ENCODE data around the gene EPHB1.

Gene EPHB1

DNA sequence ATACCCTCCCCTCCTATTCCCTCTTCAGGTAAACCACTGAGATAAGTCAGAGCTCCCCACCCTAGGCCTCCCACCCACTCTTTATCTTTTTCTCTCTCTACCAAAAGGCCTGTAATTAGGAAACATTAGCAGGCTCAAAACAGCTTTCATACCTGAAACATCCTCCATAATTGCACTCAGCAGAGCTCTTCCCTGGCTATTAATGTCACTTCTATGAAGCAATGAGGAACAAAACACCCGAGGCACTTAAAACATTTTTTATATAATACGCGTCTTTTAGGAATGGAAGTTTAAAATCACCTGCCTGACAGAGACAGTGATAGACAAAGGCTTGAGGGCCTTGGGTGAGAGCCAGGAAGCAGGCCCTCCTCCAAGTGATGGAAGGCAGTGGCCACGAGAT, 138.9 kb downstream of the EPHB1 start (continued):
- TF ChIP-seq, protein P1, sequence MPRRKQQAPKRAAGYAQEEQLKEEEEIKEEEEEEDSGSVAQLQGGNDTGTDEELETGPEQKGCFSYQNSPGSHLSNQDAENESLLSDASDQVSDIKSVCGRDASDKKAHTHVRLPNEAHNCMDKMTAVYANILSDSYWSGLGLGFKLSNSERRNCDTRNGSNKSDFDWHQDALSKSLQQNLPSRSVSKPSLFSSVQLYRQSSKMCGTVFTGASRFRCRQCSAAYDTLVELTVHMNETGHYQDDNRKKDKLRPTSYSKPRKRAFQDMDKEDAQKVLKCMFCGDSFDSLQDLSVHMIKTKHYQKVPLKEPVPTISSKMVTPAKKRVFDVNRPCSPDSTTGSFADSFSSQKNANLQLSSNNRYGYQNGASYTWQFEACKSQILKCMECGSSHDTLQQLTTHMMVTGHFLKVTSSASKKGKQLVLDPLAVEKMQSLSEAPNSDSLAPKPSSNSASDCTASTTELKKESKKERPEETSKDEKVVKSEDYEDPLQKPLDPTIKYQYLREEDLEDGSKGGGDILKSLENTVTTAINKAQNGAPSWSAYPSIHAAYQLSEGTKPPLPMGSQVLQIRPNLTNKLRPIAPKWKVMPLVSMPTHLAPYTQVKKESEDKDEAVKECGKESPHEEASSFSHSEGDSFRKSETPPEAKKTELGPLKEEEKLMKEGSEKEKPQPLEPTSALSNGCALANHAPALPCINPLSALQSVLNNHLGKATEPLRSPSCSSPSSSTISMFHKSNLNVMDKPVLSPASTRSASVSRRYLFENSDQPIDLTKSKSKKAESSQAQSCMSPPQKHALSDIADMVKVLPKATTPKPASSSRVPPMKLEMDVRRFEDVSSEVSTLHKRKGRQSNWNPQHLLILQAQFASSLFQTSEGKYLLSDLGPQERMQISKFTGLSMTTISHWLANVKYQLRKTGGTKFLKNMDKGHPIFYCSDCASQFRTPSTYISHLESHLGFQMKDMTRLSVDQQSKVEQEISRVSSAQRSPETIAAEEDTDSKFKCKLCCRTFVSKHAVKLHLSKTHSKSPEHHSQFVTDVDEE (CRISPR knock-in tag; IDR thresholded peaks at IDR 0.05) = no peak

DNA sequence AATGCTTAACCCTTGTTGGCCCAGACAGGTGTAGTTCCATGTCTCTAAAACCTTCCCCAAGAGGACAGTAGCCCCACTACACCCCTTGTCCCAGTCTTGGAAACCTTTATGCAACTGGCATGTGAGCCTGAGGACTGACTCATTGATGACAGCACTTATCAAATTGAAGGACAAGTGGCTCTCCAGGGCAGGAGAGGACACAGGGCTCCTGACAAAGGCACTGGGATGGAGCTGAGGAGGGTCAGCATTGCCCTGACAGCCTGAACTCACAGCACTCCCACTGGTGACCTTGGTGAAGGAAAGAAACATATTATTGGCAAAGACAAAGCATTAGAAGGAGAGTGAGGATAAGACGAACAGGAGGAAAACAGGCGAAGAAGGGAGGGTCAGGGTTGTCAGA, 139.9 kb downstream of the EPHB1 start:
- TF ChIP-seq TCF4 (CRISPR knock-in tag; IDR thresholded peaks at IDR 0.05; ENCODE audit: borderline replicate concordance) = no peak
- TF ChIP-seq, protein P2, sequence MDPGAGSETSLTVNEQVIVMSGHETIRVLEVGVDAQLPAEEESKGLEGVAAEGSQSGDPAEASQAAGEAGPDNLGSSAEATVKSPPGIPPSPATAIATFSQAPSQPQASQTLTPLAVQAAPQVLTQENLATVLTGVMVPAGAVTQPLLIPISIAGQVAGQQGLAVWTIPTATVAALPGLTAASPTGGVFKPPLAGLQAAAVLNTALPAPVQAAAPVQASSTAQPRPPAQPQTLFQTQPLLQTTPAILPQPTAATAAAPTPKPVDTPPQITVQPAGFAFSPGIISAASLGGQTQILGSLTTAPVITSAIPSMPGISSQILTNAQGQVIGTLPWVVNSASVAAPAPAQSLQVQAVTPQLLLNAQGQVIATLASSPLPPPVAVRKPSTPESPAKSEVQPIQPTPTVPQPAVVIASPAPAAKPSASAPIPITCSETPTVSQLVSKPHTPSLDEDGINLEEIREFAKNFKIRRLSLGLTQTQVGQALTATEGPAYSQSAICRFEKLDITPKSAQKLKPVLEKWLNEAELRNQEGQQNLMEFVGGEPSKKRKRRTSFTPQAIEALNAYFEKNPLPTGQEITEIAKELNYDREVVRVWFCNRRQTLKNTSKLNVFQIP (CRISPR knock-in tag; IDR thresholded peaks at IDR 0.05; ENCODE audit: borderline replicate concordance, low read depth) = no peak
- no peak for TF ChIP-seq PPARA (CRISPR knock-in tag; IDR thresholded peaks at IDR 0.05; ENCODE audit: borderline replicate concordance)
- no peak for TF ChIP-seq GLIS3 (CRISPR knock-in tag; IDR thresholded peaks at IDR 0.05)
- TF ChIP-seq ESRRG (CRISPR knock-in tag; IDR thresholded peaks at IDR 0.05) = no peak
- TF ChIP-seq SNAI2 (CRISPR knock-in tag; IDR thresholded peaks at IDR 0.05) = no peak
- no peak for TF ChIP-seq BACH2 (CRISPR knock-in tag; IDR thresholded peaks at IDR 0.05; ENCODE audit: borderline replicate concordance)
- TF ChIP-seq, protein P1 (CRISPR knock-in tag; IDR thresholded peaks at IDR 0.05) = no peak
- no peak for TF ChIP-seq ISL1 (CRISPR knock-in tag; IDR thresholded peaks at IDR 0.05)
- TF ChIP-seq, protein P3, sequence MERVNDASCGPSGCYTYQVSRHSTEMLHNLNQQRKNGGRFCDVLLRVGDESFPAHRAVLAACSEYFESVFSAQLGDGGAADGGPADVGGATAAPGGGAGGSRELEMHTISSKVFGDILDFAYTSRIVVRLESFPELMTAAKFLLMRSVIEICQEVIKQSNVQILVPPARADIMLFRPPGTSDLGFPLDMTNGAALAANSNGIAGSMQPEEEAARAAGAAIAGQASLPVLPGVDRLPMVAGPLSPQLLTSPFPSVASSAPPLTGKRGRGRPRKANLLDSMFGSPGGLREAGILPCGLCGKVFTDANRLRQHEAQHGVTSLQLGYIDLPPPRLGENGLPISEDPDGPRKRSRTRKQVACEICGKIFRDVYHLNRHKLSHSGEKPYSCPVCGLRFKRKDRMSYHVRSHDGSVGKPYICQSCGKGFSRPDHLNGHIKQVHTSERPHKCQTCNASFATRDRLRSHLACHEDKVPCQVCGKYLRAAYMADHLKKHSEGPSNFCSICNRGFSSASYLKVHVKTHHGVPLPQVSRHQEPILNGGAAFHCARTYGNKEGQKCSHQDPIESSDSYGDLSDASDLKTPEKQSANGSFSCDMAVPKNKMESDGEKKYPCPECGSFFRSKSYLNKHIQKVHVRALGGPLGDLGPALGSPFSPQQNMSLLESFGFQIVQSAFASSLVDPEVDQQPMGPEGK (CRISPR knock-in tag; IDR thresholded peaks at IDR 0.05; ENCODE audit: borderline replicate concordance) = no peak
- no peak for TF ChIP-seq OSR1 (CRISPR knock-in tag; IDR thresholded peaks at IDR 0.05)
- TF ChIP-seq TOX (CRISPR knock-in tag; IDR thresholded peaks at IDR 0.05; ENCODE audit: borderline replicate concordance) = no peak
- TF ChIP-seq ARNTL (CRISPR knock-in tag; IDR thresholded peaks at IDR 0.05; ENCODE audit: borderline replicate concordance, low read depth) = no peak
- no peak for ATAC-seq

DNA sequence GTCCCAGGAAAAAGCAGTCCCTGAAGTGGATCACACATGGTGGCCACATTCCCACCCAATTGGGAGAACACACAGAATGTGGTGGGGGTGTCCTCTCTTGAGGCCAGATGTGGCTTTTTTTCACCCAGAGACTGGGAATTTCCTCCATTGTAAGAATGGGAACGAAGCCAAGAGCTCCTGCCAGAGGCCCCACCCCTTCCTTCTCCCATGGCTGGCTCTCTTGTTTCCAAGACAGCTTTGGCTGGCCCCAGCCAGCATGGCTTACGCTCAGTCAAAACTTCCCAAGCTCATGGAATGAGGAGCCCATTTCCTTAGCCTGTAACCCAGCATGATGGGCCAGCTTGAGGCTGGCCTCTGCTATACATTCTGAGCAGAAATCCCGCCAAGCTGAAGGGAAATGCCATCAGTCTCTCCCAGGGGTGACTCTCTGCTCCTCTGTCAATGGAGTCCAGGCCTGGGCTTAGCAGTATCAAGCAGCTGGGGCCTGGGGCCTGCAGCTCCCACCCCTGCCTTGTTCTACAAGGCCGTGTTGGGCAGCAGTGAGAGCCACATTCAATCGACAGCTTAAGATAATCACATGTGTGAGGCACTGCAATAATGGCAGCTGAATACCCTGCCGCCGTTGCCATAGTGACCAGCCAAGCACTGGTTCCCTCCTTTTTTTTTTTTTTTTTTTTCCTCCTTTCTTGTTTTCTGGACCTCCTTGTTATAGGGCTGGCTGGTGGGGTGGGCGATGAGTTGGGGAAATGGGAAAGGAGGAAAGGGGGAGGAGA, 142.4 kb downstream of the EPHB1 start:
- peak; percentile 26; the same call in 1 of the 3 replicates for ATAC-seq

More for the DNA sequence above, 142.4 kb downstream of the EPHB1 start:
- TF ChIP-seq RARB (CRISPR knock-in tag; IDR thresholded peaks at IDR 0.05) = no peak
- no peak for TF ChIP-seq ESRRG (CRISPR knock-in tag; IDR thresholded peaks at IDR 0.05)
- TF ChIP-seq, protein P3 (CRISPR knock-in tag; IDR thresholded peaks at IDR 0.05; ENCODE audit: borderline replicate concordance) = no peak

All from SK-N-SH treated with all-trans-retinoic acid at 6 μM for 48 hours (cell line).